K562 (cell line): Measurements from ENCODE around the gene ZNHIT2. TPM values are rescaled to one million over a fixed set of nuclear protein-coding genes. Genes with fewer than 3 reads are reported as not detected.

Experiments
- CCAR2 ChIP-seq: fragments of 200-400 bp; formaldehyde crosslinking; IDR thresholded peaks from 2 replicates; pipeline ENCODE4 v1.6.1; 2017; ENCODE audit warnings: mild to moderate bottlenecking, low read depth, low read length
- CHCHD3 ChIP-seq: fragments of 250-450 bp; sonication (Bioruptor Pico); IDR thresholded peaks from 2 replicates; pipeline ENCODE4 v2.1.2; 2022; ENCODE audit warnings: mild to moderate bottlenecking
- E2F3 ChIP-seq: fragments of 250-450 bp; sonication (Bioruptor Pico); IDR thresholded peaks from 2 replicates; pipeline ENCODE4 v1.4.0; 2020; ENCODE audit warnings: mild to moderate bottlenecking
- JUN ChIP-seq, 2 experiments: sonication (generic) in 1 of 2; formaldehyde crosslinking in 1 of 2; IDR thresholded peaks; 2 replicates each; pipeline versions ENCODE4 v1.6.1 to v1.8.0; 2012 to 2022; ENCODE audit warnings: borderline replicate concordance in 2 of 2, mild to moderate bottlenecking in 2 of 2, improper control_type of control experiment in 1 of 2, low read depth in 1 of 2, low read length in 1 of 2, missing genetic modification reagents in 1 of 2
- LARP7 ChIP-seq: fragments of 450-650 bp; IDR thresholded peaks from 2 replicates; pipeline ENCODE4 v1.6.1; 2016
- MEF2D ChIP-seq: conservative IDR thresholded peaks from 2 replicates; pipeline ENCODE4 v1.6.1; 2016; ENCODE audit warnings: low read depth, missing genetic modification characterization, missing compliant biosample characterization
- NCOA6 ChIP-seq: fragments of 450-650 bp; IDR thresholded peaks from 2 replicates; pipeline ENCODE4 v1.6.1; 2017; ENCODE audit warnings: mild to moderate bottlenecking
- NFIC ChIP-seq: fragments of 450-650 bp; IDR thresholded peaks from 2 replicates; pipeline ENCODE4 v1.6.1; 2017; ENCODE audit warnings: mild to moderate bottlenecking, inconsistent platforms
- PHB2 ChIP-seq: fragments of 450-650 bp; IDR thresholded peaks from 2 replicates; pipeline ENCODE4 v1.6.1; 2017; ENCODE audit warnings: low read depth
- RBM15 ChIP-seq: fragments of 200-400 bp; formaldehyde crosslinking; IDR thresholded peaks from 2 replicates; pipeline ENCODE4 v1.6.1; 2018; ENCODE audit warnings: mild to moderate bottlenecking, low read length, moderate library complexity; ENCODE audit not compliant: insufficient read depth
- RBM34 ChIP-seq: fragments of 200-400 bp; formaldehyde crosslinking; IDR thresholded peaks from 2 replicates; pipeline ENCODE4 v1.6.1; 2018; ENCODE audit warnings: low read length, borderline replicate concordance; ENCODE audit not compliant: insufficient read depth
- RBM39 ChIP-seq: fragments of 200-400 bp; formaldehyde crosslinking; optimal IDR thresholded peaks from 2 replicates; pipeline ENCODE3; 2018; ENCODE audit warnings: low read depth, low read length
- RUNX1 ChIP-seq: sonication (generic); IDR thresholded peaks from 2 replicates; pipeline ENCODE4 v1.6.1; 2016; ENCODE audit warnings: antibody characterized with exemption, low read depth
- TGIF2 ChIP-seq: sonication (generic); formaldehyde crosslinking; IDR thresholded peaks from 2 replicates; pipeline ENCODE4 v1.8.1; 2022; ENCODE audit warnings: mild to moderate bottlenecking, missing genetic modification reagents, moderate library complexity
- ZBTB33 ChIP-seq: sonication (generic); formaldehyde crosslinking; IDR thresholded peaks from 2 replicates; pipeline ENCODE4 v1.8.1; 2023; ENCODE audit warnings: mild to moderate bottlenecking, missing genetic modification reagents
- ZNF609 ChIP-seq: sonication (generic); formaldehyde crosslinking; IDR thresholded peaks from 2 replicates; pipeline ENCODE4 v1.8.1; 2023; ENCODE audit warnings: missing genetic modification reagents, mild to moderate bottlenecking, borderline replicate concordance
- ZNF644 ChIP-seq: fragments of 200-800 bp; sonication (Bioruptor generic); IDR thresholded peaks from 2 replicates; pipeline ENCODE4 v1.6.1; 2016; ENCODE audit warnings: low read depth, missing genetic modification characterization, missing compliant biosample characterization
- ZNF780A ChIP-seq: fragments of 250-450 bp; sonication (Bioruptor Pico); IDR thresholded peaks from 2 replicates; pipeline ENCODE4 v1.5.0; 2021; ENCODE audit warnings: mild to moderate bottlenecking
- polyA plus RNA-seq, 8 experiments: library from polyadenylated mRNA; depleted of rRNA in 4 of 8; stranded (reverse) in 5 of 8; unstranded in 3 of 8; fragments of >200 nt; fragmentation: Nextera tagmentation in 2 of 8; fragmentation: Illumina TruSeq in 1 of 8; extraction: Ambion mirVana in 2 of 8; extraction: Trizol in 1 of 8; gene quantifications; 2 replicates each; pipeline versions ENCODE4 v1.2.1 to v1.2.3, GENCODE V29; 2011 to 2014; ENCODE audit warnings: inconsistent platforms in 1 of 8, missing spikeins in 1 of 8
- total RNA-seq, 7 experiments: library from RNA; depleted of rRNA in 6 of 7; stranded (reverse); fragments of >200 nt in 6 of 7; fragmentation: Illumina TruSeq in 2 of 7; extraction: Trizol in 2 of 7; gene quantifications; 2 replicates each; pipeline versions ENCODE4 v1.2.1 to v1.2.3, GENCODE V29; 2011 to 2021; ENCODE audit warnings: low replicate concordance in 1 of 7
- TF ChIP-seq, protein P1 (sequence below): fragments of 250-450 bp; sonication (Bioruptor Pico); IDR thresholded peaks from 2 replicates; pipeline ENCODE4 v1.4.0; 2020; ENCODE audit warnings: mild to moderate bottlenecking, moderate library complexity

The ZNHIT2 gene
- total and polyA plus RNA-seq, 9 of the 15 experiments (the other 6 are each of a cell fraction or from before 2014, with no cell fraction given) = 0.08 to 39.0 (median 2.5) TPM

- peak; percentile 36 for TF ChIP-seq ZBTB33 (CRISPR knock-in tag)
- no peak for TF ChIP-seq PHB2
- TF ChIP-seq TGIF2 (CRISPR knock-in tag) = no peak
- TF ChIP-seq RBM15 = no peak
- no peak for TF ChIP-seq CHCHD3
- TF ChIP-seq CCAR2 = no peak
- TF ChIP-seq LARP7 = no peak
- no peak for TF ChIP-seq RBM34
- TF ChIP-seq ZNF609 (CRISPR knock-in tag) = peak; percentile 79; the same call in 1 of the 2 replicates
- no peak for TF ChIP-seq RUNX1
- TF ChIP-seq RBM39 = no peak
- no peak for TF ChIP-seq ZNF780A (CRISPR knock-in tag)
- no peak for TF ChIP-seq ZNF644 (tag)
- no peak; the same call in 1 of the 2 replicates for TF ChIP-seq NFIC
- TF ChIP-seq, protein P1, sequence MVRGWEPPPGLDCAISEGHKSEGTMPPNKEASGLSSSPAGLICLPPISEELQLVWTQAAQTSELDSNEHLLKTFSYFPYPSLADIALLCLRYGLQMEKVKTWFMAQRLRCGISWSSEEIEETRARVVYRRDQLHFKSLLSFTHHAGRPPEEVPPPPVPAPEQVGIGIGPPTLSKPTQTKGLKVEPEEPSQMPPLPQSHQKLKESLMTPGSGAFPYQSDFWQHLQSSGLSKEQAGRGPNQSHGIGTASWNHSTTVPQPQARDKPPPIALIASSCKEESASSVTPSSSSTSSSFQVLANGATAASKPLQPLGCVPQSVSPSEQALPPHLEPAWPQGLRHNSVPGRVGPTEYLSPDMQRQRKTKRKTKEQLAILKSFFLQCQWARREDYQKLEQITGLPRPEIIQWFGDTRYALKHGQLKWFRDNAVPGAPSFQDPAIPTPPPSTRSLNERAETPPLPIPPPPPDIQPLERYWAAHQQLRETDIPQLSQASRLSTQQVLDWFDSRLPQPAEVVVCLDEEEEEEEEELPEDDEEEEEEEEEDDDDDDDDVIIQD (CRISPR knock-in tag) = no peak
- TF ChIP-seq MEF2D (tag) = no peak
- peak; percentile 68; the same call in 1 of the 2 replicates for TF ChIP-seq JUN (IDR thresholded peaks at IDR 0.05; ENCODE audit: borderline replicate concordance, low read depth, low read length)
- TF ChIP-seq JUN (CRISPR knock-in tag; IDR thresholded peaks at IDR 0.05; ENCODE audit: borderline replicate concordance) = no peak
- no peak for TF ChIP-seq NCOA6
- TF ChIP-seq E2F3 (CRISPR knock-in tag) = peak; percentile 94
Observed at GRCh38 chr11:65083834-65084597, 33.5 kb downstream of the ZNHIT2 start, which contains the start of the genes CDCA5 and ZFPL1 (continued).
